GM13977 (cell line): ENCODE measurements around the gene UBA3.

Experiments used
- DNase-seq: peaks from one replicate; pipeline ENCODE4 v3.0.0; 2012; ENCODE audit warnings: low spot score
- in situ Hi-C: fragments of 300-500 bp; cut with MboI; formaldehyde crosslinking; loops from one replicate; pipeline ENCODE4 v1.12.0; 2022; ENCODE audit warnings: low sequenced_read_pairs, low pct_unique_long_range_greater_than_20kb, mixed read lengths, inconsistent platforms; ENCODE audit not compliant: unreplicated experiment
- TF ChIP-seq, protein P1 (sequence below): IDR thresholded peaks from 2 replicates; pipeline ENCODE4 v1.5.1; 2012; ENCODE audit warnings: mild to moderate bottlenecking, control low read depth; ENCODE audit not compliant: insufficient read depth; ENCODE audit errors: extremely low read depth, missing control alignments

Gene UBA3

DNA sequence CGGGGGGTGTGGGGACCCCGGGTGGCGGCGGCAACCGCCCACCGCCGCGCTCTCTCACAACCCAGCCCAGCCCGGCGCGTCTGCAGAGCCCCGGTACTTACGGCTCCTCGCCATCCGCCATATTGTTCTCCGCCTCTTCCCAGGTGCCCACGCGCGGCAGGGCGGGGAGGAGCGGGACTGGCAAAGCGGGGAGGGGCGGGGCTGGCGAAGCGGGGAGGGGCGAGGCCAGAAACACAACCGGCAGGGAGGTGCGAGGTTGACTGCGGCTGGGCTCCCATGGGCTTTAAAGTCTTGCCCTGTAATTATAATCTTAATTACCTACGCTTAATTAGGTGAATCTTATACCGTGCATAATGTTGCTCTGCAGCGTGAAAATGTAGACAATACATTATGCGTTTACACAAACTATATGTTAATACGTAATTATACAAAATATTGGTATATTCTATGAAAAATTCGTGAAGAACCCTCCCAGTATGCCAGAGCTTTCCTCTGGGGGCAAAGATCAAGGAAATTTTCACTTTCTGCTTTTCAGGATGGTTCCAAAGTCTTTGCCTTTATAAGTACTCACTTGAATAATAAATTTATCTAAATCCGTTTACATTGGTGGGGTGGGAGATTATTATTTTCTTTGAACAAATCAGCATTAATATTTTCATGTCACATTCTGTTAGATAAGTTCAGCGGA lies at the start of gene UBA3:
TSS of gene UBA3 (minus strand) at position 133 of the 688 bp plus-strand sequence. CDS start at position 121, 12 bp downstream.
- in situ Hi-C loops, result no loop called here
- peak; percentile 85 for DNase-seq
- TF ChIP-seq, protein P1, sequence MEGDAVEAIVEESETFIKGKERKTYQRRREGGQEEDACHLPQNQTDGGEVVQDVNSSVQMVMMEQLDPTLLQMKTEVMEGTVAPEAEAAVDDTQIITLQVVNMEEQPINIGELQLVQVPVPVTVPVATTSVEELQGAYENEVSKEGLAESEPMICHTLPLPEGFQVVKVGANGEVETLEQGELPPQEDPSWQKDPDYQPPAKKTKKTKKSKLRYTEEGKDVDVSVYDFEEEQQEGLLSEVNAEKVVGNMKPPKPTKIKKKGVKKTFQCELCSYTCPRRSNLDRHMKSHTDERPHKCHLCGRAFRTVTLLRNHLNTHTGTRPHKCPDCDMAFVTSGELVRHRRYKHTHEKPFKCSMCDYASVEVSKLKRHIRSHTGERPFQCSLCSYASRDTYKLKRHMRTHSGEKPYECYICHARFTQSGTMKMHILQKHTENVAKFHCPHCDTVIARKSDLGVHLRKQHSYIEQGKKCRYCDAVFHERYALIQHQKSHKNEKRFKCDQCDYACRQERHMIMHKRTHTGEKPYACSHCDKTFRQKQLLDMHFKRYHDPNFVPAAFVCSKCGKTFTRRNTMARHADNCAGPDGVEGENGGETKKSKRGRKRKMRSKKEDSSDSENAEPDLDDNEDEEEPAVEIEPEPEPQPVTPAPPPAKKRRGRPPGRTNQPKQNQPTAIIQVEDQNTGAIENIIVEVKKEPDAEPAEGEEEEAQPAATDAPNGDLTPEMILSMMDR, result no peak

- in situ Hi-C loops, result no loop called here
- DNase-seq, result no peak
- TF ChIP-seq, protein P1, result no peak
These were observed 49.4 kb upstream of the UBA3 start for GRCh38 chr3:69129531-69129930.

DNA sequence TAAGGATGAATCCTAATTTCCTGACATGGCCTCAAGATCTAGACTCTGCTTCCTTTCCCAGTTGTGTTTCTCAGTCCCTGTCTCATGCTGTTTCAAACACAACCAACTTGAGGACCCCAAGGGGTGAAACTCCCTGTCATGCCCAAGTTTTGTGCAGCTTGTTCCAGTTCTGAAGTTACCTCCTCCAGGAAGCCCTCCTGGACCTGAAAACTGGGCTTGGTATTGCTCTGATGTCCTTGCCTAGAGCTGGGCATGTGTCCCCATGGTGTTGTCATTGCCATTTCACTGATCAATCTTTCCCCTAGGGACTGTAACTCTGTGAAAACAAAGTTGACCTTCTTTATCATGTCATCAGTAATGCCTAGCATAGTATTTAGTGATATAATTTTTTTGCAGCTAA lies 48.3 kb upstream of the UBA3 start:
- in situ Hi-C loops, result no loop called here
- TF ChIP-seq, protein P1, result no peak
- DNase-seq, result no peak

DNA sequence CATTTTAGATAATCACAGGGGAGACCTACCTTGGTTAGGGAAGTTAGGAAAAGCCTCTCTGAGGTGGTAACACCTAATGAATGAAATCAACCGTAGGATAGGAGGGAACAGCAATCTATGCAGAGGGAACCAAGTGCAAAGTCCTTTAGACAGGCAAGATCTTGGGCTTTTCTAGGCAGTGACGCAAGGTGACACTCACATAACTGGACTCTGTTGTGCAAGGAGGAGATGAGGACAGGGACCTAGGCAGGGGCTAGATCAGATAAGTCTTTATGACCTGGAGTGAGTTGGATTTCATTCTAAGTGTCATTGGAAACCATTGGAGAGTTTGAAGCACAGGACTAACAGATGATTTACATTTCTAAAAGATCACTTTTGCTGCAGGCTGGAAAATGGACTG lies 46.8 kb upstream of the UBA3 start:
- DNase-seq, result no peak
- TF ChIP-seq, protein P1, result no peak
- in situ Hi-C loops, result no loop called here

GRCh38 chr3:69126216-69126615 lies 46.1 kb upstream of the UBA3 start:
- TF ChIP-seq, protein P1, result no peak
- DNase-seq, result no peak
- in situ Hi-C loops, result no loop called here

- DNase-seq, result no peak
- in situ Hi-C loops, result no loop called here
- TF ChIP-seq, protein P1, result no peak
These were observed 42.2 kb upstream of the UBA3 start, which contains the start of gene LMOD3 for GRCh38 chr3:69122403-69122802. Gene LMOD3 (minus strand): TSS chr3:69122595. CDS start chr3:69122386, 209 bp downstream.
